Measurements from ENCODE around the gene ZGPAT.

Gene ZGPAT

GRCh38 chr20:63733579-63734081, 25.8 kb downstream of the ZGPAT start:
- no peak for DNase-seq (ENCODE audit: low spot score)

- DNase-seq (ENCODE audit: low spot score): no peak
Observed at GRCh38 chr20:63734111-63734945, 26.5 kb downstream of the ZGPAT start.

DNA sequence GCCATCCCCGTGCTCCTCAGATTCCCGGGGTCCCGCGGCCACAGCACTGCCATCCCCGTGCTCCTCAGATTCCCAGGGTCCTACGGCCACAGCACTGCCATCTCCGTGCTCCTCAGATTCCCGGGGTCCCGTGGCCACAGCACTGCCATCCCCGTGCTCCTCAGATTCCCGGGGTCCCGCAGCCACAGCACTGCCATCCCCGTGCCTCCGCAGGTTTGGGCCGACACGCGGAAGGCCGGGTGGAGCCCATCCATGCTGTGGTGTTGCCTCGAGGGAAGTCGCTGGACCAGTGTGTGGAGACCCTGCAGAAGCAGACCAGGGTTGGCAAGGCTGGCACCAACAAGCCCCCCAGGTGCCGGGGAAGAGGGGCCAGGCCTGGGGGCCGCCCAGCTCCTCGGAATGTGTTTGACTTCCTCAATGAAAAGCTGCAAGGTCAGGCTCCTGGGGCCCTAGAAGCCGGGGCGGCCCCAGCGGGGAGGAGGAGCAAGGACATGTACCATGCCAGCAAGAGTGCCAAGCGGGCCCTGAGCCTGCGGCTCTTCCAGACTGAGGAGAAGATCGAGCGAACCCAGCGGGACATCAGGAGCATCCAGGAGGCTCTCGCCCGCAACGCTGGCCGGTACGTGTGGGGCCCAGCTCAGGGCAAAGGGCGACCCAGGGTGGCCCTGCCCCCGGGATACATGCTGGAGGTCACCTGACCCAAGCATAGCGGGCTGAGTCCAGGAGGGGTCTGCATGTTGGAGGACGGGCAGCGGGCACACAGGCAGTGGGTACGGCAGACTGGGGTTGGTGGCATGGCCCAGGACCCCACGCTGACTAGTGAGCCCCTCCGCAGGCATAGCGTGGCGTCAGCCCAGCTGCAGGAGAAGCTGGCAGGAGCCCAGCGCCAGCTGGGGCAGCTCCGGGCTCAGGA, 27.4 kb downstream of the ZGPAT start:
- DNase-seq (ENCODE audit: low spot score): no peak

- peak; percentile 20 for DNase-seq (ENCODE audit: low spot score)
Observed at GRCh38 chr20:63735859-63736718, 28.2 kb downstream of the ZGPAT start, which contains the start of gene LIME1. TSS of gene LIME1 (plus strand) at chr20:63736664. CDS start at chr20:63737550, 886 bp downstream.

GRCh38 chr20:63736893-63737694, 29.3 kb downstream of the ZGPAT start:
- peak; percentile 14 for DNase-seq (ENCODE audit: low spot score)

DNA sequence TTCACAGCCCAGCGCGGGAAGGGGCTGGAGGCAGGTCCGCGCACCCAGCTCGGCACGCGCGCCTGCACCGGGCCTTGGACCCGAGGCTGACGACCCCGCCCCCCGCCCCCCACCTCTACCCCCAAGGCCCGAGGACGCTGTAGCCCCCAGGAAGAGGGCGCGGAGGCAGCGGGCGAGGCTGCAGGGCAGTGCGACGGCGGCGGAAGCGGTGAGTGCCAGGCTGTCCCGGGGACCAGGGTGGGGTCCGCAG, 29.8 kb downstream of the ZGPAT start:
- peak; percentile 13 for DNase-seq (ENCODE audit: low spot score)

- peak; percentile 23 for DNase-seq (ENCODE audit: low spot score)
Observed at GRCh38 chr20:63737945-63738686, 30.3 kb downstream of the ZGPAT start.

- DNase-seq (ENCODE audit: low spot score): peak; percentile 69
Observed at GRCh38 chr20:63738687-63739129, 30.9 kb downstream of the ZGPAT start.

GRCh38 chr20:63739130-63740069, 31.6 kb downstream of the ZGPAT start, which contains the start of gene SLC2A4RG:
TSS of gene SLC2A4RG (plus strand) at chr20:63739776. CDS start at chr20:63739913, 137 bp downstream.
- peak; percentile 73 for DNase-seq (ENCODE audit: low spot score)

GRCh38 chr20:63740070-63740626, 32.3 kb downstream of the ZGPAT start:
- DNase-seq (ENCODE audit: low spot score): no peak

DNA sequence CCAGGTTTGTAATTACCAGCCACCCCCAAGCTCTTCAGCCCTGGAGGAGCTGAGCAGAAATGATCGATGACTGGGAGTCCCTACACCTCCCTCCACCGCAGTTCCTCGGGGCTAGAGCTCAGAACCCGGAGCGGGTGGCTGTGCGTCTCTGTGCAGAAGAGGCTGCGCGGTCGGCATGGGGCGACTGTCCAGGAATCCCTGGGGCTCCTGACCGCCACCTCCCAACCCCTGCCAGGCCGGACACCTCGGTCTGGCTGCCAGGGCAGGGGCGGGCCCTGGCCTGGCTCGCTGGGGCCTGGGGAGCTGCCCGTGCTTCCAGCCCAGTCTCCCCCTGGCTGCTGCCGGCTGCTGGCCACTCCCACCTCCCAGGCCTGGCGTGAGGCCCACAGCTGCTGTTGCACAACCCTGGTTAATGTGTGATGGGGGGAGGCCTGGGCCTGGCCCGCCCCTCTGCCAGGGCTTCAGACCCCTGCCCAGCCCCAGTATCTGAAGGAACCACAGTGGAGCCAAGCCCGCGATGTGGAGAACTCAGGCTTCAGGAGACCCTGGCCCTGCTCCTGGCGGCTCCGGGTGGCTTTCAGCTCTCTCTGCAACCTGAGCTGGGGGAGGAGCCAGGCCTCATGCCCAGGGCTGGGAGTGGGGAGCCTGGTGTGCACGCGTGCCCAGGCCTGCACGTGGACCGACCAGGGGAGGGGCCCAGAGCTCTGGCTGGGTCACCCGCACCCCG, 33.0 kb downstream of the ZGPAT start:
- peak; percentile 86 for DNase-seq (ENCODE audit: low spot score)

DNA sequence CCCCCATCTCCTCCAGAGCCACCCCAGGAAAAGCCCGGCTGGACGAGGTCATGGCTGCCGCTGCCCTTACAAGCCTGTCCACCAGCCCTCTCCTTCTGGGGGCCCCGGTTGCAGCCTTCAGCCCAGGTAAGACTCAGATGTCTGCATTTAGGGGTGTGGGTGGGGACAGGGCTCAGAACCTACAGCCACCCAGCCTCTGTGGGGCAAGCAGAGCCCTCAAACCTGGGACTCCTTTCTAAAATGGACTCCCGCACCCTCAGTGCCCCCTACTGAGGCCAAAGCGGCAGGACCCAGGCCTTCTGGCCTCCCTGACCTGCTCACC, 33.5 kb downstream of the ZGPAT start:
- no peak for DNase-seq (ENCODE audit: low spot score)

- no peak for DNase-seq (ENCODE audit: low spot score)
Observed at GRCh38 chr20:63741676-63742380, 34.0 kb downstream of the ZGPAT start.

DNA sequence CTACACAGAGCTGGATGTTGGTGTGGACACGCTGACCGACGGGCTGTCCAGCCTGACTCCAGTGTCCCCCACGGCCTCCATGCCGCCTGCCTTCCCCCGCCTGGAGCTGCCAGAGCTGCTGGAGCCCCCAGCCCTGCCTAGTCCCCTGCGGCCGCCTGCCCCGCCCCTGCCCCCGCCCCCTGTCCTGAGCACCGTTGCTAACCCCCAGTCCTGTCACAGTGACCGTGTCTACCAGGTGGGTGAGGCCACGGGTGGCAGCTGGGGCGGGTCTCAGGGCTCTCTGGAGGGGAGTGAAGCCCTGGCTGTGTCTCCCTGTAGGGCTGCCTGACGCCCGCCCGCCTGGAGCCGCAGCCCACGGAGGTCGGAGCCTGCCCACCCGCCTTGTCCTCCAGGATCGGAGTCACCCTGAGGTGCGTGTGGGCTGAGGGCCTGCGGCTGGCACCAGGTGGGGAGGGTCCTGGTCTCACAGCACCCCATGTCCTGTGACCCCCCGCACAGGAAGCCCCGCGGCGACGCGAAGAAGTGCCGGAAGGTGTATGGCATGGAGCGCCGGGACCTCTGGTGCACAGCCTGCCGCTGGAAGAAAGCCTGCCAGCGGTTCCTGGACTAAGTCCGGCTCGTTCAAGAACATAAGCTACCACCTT, 34.7 kb downstream of the ZGPAT start:
- DNase-seq (ENCODE audit: low spot score): no peak

- DNase-seq (ENCODE audit: low spot score): no peak
Observed at GRCh38 chr20:63743210-63743970, 35.6 kb downstream of the ZGPAT start.

DNA sequence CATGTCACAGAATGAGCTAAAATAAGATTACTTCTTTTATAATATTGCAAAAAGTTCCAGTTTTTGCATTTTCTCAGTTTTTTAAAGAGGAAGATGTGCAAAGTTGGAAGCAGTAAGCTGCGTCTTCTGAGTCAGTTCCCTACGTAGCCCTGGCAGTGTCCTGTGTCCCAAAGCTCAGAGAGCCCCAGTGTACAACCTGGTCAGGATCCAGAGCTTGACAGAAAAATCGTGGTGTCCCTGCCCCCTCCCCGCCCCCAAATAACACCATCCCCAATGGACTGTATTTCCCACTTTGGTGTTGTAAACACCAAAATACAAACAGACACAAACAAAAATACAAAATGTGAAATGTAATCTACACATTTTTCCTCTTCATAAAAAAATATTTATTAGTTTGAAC, 36.3 kb downstream of the ZGPAT start:
- no peak for DNase-seq (ENCODE audit: low spot score)
